GM12878 (cell line): ENCODE data around the gene SPATA25. TPM values are rescaled to one million over a fixed set of nuclear protein-coding genes. Genes with fewer than 3 reads are reported as not detected.
A peak's percentile ranks its signal among the peaks of the same experiment; 100 is the strongest.

ENCODE experiments used
- ATAC-seq: fragments of 200-7000 bp; cut with Tn5 transposase; 3 replicates; pipeline ENCODE4 v1.9.1; 2020; ENCODE audit warnings: mild to moderate bottlenecking, moderate library complexity
- BruUV-seq: library from RNA; stranded (reverse); fragments of 400-500 nt; replicated peaks from 2 replicates; lab custom pipeline; 2021; lab: Mats Ljungman, UMichigan
- CTCF ChIA-PET: fragments of 300-600 bp; sonication (Branson Sonifier 250); formaldehyde crosslinking; extraction: SDS; loops from one replicate; lab custom pipeline; 2021; ENCODE audit warnings: inconsistent platforms; lab: Yijun Ruan, JAX
- POLR2A ChIA-PET: fragments of 350-600 bp; formaldehyde crosslinking; extraction: SDS; loops from one replicate; lab custom pipeline; 2021; ENCODE audit warnings: inconsistent platforms; lab: Charles Lee
- RAD21 ChIA-PET: fragments of 300-600 bp; sonication (Branson Sonifier 250); formaldehyde crosslinking; loops from one replicate; lab custom pipeline; 2023; ENCODE audit warnings: antibody characterized with exemption; ENCODE audit not compliant: unreplicated experiment; lab: Charles Lee
- SMC1A ChIA-PET: fragments of 300-600 bp; sonication (Branson Sonifier 250); formaldehyde crosslinking; loops from one replicate; lab custom pipeline; 2023; ENCODE audit not compliant: unreplicated experiment, uncharacterized antibody; lab: Charles Lee
- DNase-seq: peaks from one replicate; pipeline ENCODE4 v3.0.0-alpha.2; 2011; ENCODE audit warnings: low read depth, low spot score
- FAIRE-seq: peaks from 3 replicates; lab custom pipeline; 2011; peaks lifted over from hg19 to GRCh38; lab: Jason Lieb, UNC
- H2AFZ ChIP-seq: 2 replicates; pipeline ENCODE4 v1.6.0; 2011; ENCODE audit warnings: low read depth, low read length, control low read depth; ENCODE audit not compliant: control insufficient read depth
- H3K27ac ChIP-seq: 2 replicates; pipeline ENCODE4 v1.5.1; 2011; ENCODE audit warnings: control low read depth; ENCODE audit not compliant: control insufficient read depth, insufficient read depth
- H3K27me3 ChIP-seq, 2 experiments: replicated peaks in 1 of 2; 2 replicates each; pipeline versions ENCODE4 v1.6.0 to v1.6.1; 2011; ENCODE audit warnings: low read length in 1 of 2; ENCODE audit not compliant: control insufficient read depth in 2 of 2, insufficient read depth in 2 of 2
- H3K36me3 ChIP-seq, 2 experiments: 2 replicates each; pipeline ENCODE4 v1.5.1; 2011; ENCODE audit warnings: low read length in 1 of 2; ENCODE audit not compliant: control insufficient read depth in 2 of 2, insufficient read depth in 2 of 2
- H3K4me1 ChIP-seq: 2 replicates; pipeline ENCODE4 v1.6.1; 2011; ENCODE audit warnings: mild to moderate bottlenecking, low read length, moderate library complexity, mixed read lengths; ENCODE audit not compliant: control insufficient read depth, insufficient read depth
- H3K4me2 ChIP-seq: 2 replicates; pipeline ENCODE4 v1.6.0; 2011; ENCODE audit warnings: control low read depth; ENCODE audit not compliant: control insufficient read depth, insufficient read depth
- H3K4me3 ChIP-seq: fragments of 200-600 bp; sonication (generic); 2 replicates; pipeline ENCODE4 v1.5.1; 2016
- H3K79me2 ChIP-seq: 2 replicates; pipeline ENCODE4 v1.6.0; 2011; ENCODE audit warnings: low read length; ENCODE audit not compliant: control insufficient read depth, insufficient read depth
- H3K9ac ChIP-seq: 2 replicates; pipeline ENCODE4 v1.8.0; 2011; ENCODE audit warnings: low read length, control low read depth, mixed read lengths; ENCODE audit not compliant: control insufficient read depth, insufficient read depth
- H3K9me3 ChIP-seq: replicated peaks from 3 replicates; pipeline ENCODE4 v1.5.1; 2011; ENCODE audit warnings: mild to moderate bottlenecking, low read length; ENCODE audit not compliant: control insufficient read depth, insufficient read depth
- H4K20me1 ChIP-seq: 2 replicates; pipeline ENCODE4 v1.6.0; 2011; ENCODE audit not compliant: control insufficient read depth, insufficient read depth
- BCL3 ChIP-seq: IDR thresholded peaks from 2 replicates; pipeline ENCODE4 v1.6.1; 2011; ENCODE audit warnings: borderline replicate concordance, low read depth, mild to moderate bottlenecking, moderate library complexity, low read length; ENCODE audit not compliant: insufficient read depth, poor library complexity, severe bottlenecking
- BHLHE40 ChIP-seq, 2 experiments: fragments of 450-650 bp in 1 of 2; IDR thresholded peaks; 2 replicates each; pipeline ENCODE4 v1.6.1; 2011 to 2017; ENCODE audit warnings: low read depth in 2 of 2, borderline replicate concordance in 1 of 2, improper control_type of control experiment in 1 of 2, low read length in 1 of 2, mild to moderate bottlenecking in 1 of 2
- CREM ChIP-seq: IDR thresholded peaks from 2 replicates; pipeline ENCODE4 v1.6.1; 2014; ENCODE audit warnings: antibody characterized with exemption, low read depth
- HCFC1 ChIP-seq: fragments of 150-350 bp; IDR thresholded peaks from 2 replicates; pipeline ENCODE4 v1.6.1; 2014; ENCODE audit warnings: low read length
- IKZF1 ChIP-seq: fragments of 450-650 bp; conservative IDR thresholded peaks from 2 replicates; pipeline ENCODE4 v1.6.1; 2017; ENCODE audit warnings: antibody characterized with exemption, mild to moderate bottlenecking
- IKZF2 ChIP-seq, 2 experiments: fragments of 450-650 bp; IDR thresholded peaks; 2 replicates each; pipeline ENCODE4 v1.6.1; 2017; ENCODE audit warnings: mild to moderate bottlenecking in 2 of 2, moderate library complexity in 2 of 2
- MXI1 ChIP-seq: fragments of 150-350 bp; IDR thresholded peaks from 2 replicates; pipeline ENCODE4 v1.6.1; 2011; ENCODE audit warnings: low read depth, mild to moderate bottlenecking, inconsistent platforms, low read length, improper control_type of control experiment
- PBX3 ChIP-seq: IDR thresholded peaks from 2 replicates; pipeline ENCODE4 v1.6.1; 2011; ENCODE audit warnings: mild to moderate bottlenecking, low read depth, low read length, moderate library complexity; ENCODE audit not compliant: insufficient replicate concordance
- RAD51 ChIP-seq: fragments of 450-650 bp; IDR thresholded peaks from 2 replicates; pipeline ENCODE4 v1.6.1; 2016; ENCODE audit warnings: moderate library complexity, mild to moderate bottlenecking, inconsistent platforms
- RUNX3 ChIP-seq: IDR thresholded peaks from 2 replicates; pipeline ENCODE4 v1.6.1; 2012; ENCODE audit warnings: low read length, inconsistent platforms
- ZBTB40 ChIP-seq: fragments of 450-650 bp; IDR thresholded peaks from 2 replicates; pipeline ENCODE4 v1.6.1; 2016; ENCODE audit warnings: mild to moderate bottlenecking, moderate library complexity, borderline replicate concordance
- ZNF207 ChIP-seq: fragments of 450-650 bp; IDR thresholded peaks from 2 replicates; pipeline ENCODE4 v1.6.1; 2014; ENCODE audit warnings: antibody characterized with exemption, mild to moderate bottlenecking, borderline replicate concordance
- WGBS: methylation state at CpG from one replicate; pipeline ENCODE4 v1.1.6; 2016; ENCODE audit warnings: low lambda C conversion rate; ENCODE audit not compliant: insufficient replicate concordance, insufficient coverage; ENCODE audit errors: missing lambda C conversion rate; 5-methylcytosine and 5-hydroxymethylcytosine counted together
- in situ Hi-C: fragments of 300-500 bp; cut with MboI; formaldehyde crosslinking; loops from 9 replicates; pipeline ENCODE4 v1.14.3; 2018; ENCODE audit warnings: mixed read lengths
- intact Hi-C: fragments of 100-400 bp; cut with micrococcal nuclease; formaldehyde crosslinking; loops from one replicate; pipeline ENCODE4 v1.14.2; 2022; ENCODE audit not compliant: unreplicated experiment
- polyA plus RNA-seq, 11 experiments: library from polyadenylated mRNA; depleted of rRNA in 4 of 11; unstranded in 6 of 11; stranded (reverse) in 5 of 11; fragments of >200 nt; fragmentation: Nextera tagmentation in 4 of 11; fragmentation: Illumina TruSeq in 1 of 11; extraction: Ambion mirVana in 4 of 11; extraction: Trizol in 1 of 11; gene quantifications; 1 replicate in 1 of 11; 2 replicates in 10 of 11; pipeline versions ENCODE4 v1.2.1 to v1.2.3, GENCODE V29; 2011 to 2016; ENCODE audit warnings: inconsistent platforms in 2 of 11, missing spikeins in 2 of 11, low read depth in 1 of 11
- total RNA-seq, 4 experiments: library from RNA; depleted of rRNA in 3 of 4; stranded (reverse); fragments of >200 nt in 3 of 4; fragmentation: Illumina TruSeq in 1 of 4; extraction: Trizol in 1 of 4; gene quantifications; 2 replicates each; pipeline versions ENCODE4 v1.2.1 to v1.2.3, GENCODE V29; 2013 to 2021
- TF ChIP-seq, protein P1 (sequence below): IDR thresholded peaks from 2 replicates; pipeline ENCODE4 v1.6.1; 2011; ENCODE audit warnings: borderline replicate concordance, low read depth, mild to moderate bottlenecking, moderate library complexity, mixed read lengths, low read length; ENCODE audit not compliant: insufficient read depth; ENCODE audit errors: extremely low read length

Gene SPATA25
- total and polyA plus RNA-seq, 10 of the 15 experiments (the other 5 are each of a cell fraction or from before 2014, with no cell fraction given): 0.28 to 2.9 (median 1.3) TPM; not detected in 3

GRCh38 chr20:45911486-45912343 lies 24.3 kb upstream of the SPATA25 start, which contains the start of gene PLTP:
Gene PLTP, minus strand, starts transcription at chr20:45912155. Its CDS starts 703 bp downstream, at chr20:45911452.
- Histone ChIP-seq H3K27me3 (no peaks in the 10 kb centered on the region), H4K20me1 (no peaks in the 10 kb centered on the region), H3K4me1 (peaks cover 15% of the 10 kb centered on the region), H3K79me2 (no peaks in the 10 kb centered on the region), H3K4me3 (peak within 1 kb of the TSS; percentile 77), H3K4me2 (peak within 1 kb of the TSS; percentile 99), H3K9ac (peak within 1 kb of the TSS; percentile 64), H3K27ac (peak within 1 kb of the TSS; percentile 61; the same call in 1 of the 2 replicates), H2AFZ (peak within 1 kb of the TSS; percentile 90), H3K36me3 (no peaks in the 10 kb centered on the region), H3K9me3 (no peaks in the 10 kb centered on the region)
- ChIA-PET RAD21 (interaction anchor here (0.6 to 2.0 kb wide), 3 partner anchors 21 to 1439 kb away, joined by 3 to 13 read pairs (median 3); partner anchors contain the start of genes CTSA and NEURL2), CTCF (interaction anchor here (1.1 to 3.1 kb wide), 3 partner anchors 21 to 58 kb away, joined by 5 to 19 read pairs (median 8); partner anchors contain the start of genes CTSA, NEURL2 and PCIF1), POLR2A (interaction anchor here (0.6 to 3.9 kb wide), 6 partner anchors 10 to 1528 kb away, joined by 3 to 32 read pairs (median 5); partner anchors contain the start of gene PCIF1), SMC1A (interaction anchor here (1.1 to 3.5 kb wide), 2 partner anchors 20 to 49 kb away, joined by 3 to 12 read pairs; partner anchors contain the start of genes CTSA and NEURL2)
- DNase-seq: no peak
- peak; percentile 32 for ATAC-seq
- BruUV-seq: TSS peak; percentile 95
- WGBS: under 1% methylated on average over 58 of the region's 58 CpGs
- intact Hi-C loops: no loop called here
- in situ Hi-C loops: no loop called here
- FAIRE-seq: no peak
- peak; percentile 50; the same call in 1 of the 2 replicates for TF ChIP-seq RAD51
- peak; percentile 64 for TF ChIP-seq MXI1
- TF ChIP-seq PBX3: no peak
- no peak for TF ChIP-seq ZNF207
- TF ChIP-seq HCFC1: no peak
- TF ChIP-seq RUNX3: peak; percentile 44
- TF ChIP-seq CREM: peak; percentile 1; the same call in 1 of the 2 replicates
- TF ChIP-seq BHLHE40 (IDR thresholded peaks at IDR 0.05; ENCODE audit: borderline replicate concordance in 1 of 2, low read depth in 2 of 2, low read length in 1 of 2): peak; percentile 5 to 52; a peak in 2 of 4 replicates
- TF ChIP-seq ZBTB40: peak; percentile 32; the same call in 1 of the 2 replicates
- TF ChIP-seq BCL3: no peak
- TF ChIP-seq IKZF2 (IDR thresholded peaks at IDR 0.05): 0 out of 4 replicates have a peak, but pooled peaks of 1 of the 2 experiments have one; percentile 6
- TF ChIP-seq IKZF1: 0 out of 2 replicates have a peak, but pooled peaks have one; percentile 37
- TF ChIP-seq, protein P1, sequence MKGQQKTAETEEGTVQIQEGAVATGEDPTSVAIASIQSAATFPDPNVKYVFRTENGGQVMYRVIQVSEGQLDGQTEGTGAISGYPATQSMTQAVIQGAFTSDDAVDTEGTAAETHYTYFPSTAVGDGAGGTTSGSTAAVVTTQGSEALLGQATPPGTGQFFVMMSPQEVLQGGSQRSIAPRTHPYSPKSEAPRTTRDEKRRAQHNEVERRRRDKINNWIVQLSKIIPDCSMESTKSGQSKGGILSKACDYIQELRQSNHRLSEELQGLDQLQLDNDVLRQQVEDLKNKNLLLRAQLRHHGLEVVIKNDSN: peak; percentile 81
